ENCODE data around the gene SCG3.

Gene SCG3

DNA sequence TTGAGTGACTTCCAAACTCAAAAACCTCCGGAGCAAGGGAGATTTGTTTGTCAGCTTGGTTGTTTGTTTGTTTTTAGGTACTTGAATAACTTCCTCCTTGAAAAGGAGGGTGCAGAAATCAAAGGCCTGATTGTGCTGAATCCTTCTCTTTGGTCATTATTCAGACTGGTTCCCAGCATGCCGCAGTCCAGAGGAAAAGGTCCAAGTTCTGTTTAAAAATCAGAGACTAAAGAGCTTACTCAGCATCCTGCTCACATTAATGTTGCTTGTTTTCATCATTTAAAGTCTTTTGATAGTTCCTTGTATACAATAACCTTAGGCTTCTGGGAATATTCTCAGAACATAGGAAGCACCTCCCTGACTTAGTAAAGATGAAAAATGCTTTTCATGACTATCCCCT, 982 bp upstream of the SCG3 start:
- DNase-seq: no peak

DNA sequence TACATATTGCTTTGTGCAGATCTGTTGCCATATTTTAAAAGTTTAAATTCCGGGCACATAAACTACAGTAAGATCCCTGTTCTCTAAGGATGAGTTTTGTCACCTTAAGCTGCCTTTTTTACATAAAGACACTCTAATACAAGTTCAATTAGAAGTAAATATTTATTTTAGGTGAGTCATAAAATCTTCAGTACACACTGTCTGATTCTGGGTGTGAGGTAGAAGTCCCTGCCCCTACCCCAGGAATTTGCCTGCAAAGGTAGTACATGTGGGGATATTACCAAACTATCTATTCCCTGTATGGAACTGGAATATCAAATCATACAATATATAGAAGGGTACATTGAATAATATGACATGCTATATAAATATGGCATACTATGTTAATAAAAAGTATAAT, 6.3 kb downstream of the SCG3 start:
- no peak for DNase-seq

DNA sequence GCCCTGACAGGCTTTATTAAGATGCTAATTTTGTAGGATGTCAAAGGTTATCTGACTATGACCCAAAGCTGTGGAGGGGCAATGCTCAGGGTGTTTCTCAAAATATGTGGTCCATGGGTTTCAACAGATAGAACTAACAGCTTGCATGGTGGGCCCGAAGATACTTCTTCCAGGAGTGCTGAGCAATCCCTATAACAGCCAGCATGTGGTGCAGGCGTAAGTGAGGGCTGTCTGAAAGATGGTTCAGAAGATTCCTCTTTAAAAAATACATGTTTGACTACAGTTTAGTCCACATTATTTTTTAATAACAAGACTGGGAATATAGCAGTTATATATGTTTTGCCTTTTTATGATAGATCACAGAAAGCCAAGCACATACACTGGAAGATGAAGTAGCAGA, 7.6 kb downstream of the SCG3 start:
- DNase-seq: no peak

DNA sequence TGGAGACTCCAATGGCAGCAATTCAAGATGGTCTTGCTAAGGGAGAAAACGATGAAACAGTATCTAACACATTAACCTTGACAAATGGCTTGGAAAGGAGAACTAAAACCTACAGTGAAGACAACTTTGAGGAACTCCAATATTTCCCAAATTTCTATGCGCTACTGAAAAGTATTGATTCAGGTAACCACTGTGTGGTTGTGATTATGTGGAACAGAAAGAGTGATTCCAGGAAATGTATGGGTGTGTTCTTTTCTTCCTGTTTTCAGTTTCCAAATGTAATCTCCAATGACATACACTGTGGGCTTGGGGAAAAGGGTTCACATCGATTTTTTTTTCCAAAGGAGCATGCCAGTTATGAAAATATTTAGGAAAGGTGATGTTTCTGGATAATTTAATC, 10.9 kb downstream of the SCG3 start:
- DNase-seq: no peak

DNA sequence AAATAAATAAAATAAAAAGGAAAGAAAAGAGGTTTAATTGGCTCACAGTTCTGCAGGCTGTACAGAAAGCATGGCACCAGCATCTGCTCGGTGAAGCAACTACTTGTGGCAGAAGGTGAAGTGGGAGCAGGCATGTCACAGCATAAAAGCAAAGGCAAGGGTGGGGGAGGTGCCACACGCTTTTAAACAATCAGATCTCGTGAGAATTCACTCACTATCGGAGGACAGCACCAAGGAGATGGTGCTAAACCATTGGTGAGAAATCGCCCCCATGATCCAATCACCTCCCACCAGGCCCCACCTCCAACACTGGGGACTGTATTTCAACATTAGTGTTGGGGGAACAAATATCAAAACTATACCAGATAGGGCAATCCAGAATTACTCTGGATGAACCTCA, 15.3 kb downstream of the SCG3 start:
- DNase-seq: no peak

DNA sequence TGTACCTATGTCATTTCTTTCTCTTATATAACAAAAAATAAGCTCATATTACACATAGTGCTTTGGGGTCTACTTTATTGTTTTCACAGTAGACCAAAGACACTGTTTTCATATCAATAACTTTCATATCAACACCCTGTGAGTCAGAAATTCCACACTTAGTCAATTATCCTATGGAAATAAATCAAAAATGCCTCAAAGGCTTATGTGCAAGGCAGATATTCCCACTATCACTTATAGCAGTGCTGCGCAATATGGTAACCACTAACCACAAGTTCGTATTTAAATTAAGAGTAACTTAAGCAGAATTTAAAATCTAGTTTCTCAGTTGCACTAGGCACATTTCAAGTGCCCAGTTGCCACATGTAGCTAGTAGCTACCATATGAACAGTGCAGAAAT, 15.9 kb downstream of the SCG3 start:
- no peak for DNase-seq

DNA sequence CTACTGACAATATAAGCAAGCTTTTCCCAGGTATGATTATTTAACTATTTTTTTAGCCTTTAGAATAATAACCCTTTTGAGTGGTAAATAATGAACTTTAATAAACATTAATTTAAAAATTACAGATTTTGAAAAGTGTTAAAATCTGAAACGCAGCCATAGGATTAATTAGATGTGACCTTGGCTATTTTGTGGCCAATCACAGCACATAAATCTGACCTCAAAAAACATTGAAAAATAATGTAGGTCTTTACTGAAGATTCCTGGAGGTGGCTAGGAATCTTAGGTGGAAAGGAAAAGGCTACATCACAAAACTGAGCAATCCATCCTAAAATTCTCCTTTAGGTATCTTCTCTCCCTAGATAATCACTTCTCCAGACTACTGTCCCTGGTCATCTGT, 18.1 kb downstream of the SCG3 start:
- DNase-seq: no peak

DNA sequence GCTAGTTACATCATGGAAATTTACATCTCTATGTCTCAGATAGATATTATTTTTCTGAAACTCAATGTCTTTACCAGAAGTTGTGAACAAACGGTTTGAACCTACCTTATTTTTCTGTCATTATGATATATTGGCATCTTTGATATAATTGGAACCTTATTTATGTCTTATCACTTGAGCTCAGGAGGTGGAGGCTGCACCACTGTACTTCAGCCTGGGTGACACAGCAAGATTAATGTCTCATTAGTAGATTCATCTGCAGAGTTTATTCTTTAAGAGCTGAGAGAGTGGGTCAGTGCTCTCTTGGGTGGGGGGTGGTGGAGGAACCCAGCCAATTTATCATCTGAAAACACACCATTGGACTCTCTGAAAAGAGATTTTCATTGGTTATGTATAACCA, 21.4 kb downstream of the SCG3 start:
- no peak for DNase-seq

DNA sequence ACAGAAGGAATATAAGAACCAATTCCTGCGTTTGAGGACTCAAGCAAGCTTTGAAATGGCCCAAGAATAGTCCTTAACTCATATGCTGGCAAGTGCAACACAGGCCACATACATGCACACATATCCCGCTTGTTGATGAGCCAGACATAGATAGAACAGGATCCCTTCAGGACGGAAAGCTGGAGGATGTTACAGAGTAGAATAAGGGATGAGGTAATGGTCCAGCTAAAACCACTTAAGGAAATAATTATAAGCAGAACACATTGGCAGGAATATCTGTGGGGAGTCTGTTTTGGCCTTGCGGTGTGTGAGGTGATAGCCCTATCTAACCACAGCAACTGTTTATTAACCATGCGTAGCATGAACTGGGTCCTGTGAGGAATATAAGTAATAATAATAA, 25.0 kb downstream of the SCG3 start:
- no peak for DNase-seq

DNA sequence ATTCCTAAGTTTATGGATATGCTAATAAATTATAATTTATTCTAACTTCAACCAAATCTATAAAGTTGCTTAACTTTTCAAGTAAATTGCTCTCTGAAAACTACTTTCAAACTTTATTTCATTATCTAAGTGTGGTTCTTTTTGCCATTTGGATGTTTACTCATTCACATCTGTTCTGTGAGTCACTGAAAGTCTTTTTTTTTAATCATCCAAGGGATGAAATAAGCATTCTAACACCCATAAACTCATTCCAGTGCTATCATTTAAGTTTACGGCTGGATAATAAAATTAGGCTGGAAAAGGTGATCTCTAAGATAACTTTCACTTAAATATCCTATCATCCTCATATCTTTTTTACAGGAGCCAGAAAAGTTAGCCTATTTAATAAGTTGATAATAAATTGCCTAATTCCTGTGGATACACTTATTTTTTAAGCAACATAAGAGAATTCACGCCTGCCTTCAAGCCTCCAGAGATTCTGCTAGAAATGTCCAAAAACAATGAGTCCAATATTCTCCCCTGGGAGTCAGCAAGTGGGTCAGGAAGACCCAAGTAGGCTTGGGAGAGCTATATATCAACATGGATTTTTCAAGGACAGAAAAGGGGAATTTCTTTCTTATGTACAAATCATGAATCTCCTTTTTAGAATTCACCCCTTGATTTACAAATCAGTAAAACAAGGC, 25.8 kb downstream of the SCG3 start:
- no peak for DNase-seq

DNA sequence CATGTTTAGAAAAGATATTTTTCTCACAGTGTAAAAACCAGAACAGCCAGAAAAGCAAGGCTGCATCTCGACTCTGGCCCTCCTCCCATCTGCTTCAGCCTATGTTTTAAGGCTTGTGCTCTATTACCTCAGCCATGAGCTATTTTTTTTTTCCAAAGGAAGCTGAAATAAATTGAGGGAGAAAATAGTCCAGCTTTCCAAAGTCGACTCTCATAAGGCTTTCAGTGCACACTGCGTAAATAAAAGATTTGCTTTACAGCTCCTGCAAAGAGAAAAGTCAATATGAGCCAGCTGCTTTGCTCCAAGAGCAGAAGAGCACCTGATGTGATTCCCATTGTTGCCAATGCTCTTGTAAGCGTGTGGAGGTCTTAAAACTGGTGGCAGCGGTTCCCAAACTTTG, 26.7 kb downstream of the SCG3 start:
- DNase-seq: no peak

DNA sequence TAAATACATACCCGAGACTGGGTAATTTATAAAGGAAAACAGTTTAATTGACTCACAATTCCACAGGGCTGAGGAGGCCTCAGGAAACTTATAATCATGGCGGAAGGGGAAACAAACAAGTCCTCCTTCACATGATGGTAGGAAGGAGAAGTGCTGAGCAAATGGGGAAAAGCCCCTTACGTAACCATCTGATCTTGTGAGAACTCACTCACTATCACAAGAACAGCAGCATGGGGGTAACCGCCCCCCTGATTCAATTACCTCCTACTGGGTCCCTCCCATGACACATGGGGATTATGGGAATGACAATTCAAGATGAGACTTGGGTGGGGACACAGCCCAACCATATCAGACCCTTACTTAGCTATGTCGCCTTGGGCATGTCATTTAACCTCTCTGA, 27.7 kb downstream of the SCG3 start:
- no peak for DNase-seq

DNA sequence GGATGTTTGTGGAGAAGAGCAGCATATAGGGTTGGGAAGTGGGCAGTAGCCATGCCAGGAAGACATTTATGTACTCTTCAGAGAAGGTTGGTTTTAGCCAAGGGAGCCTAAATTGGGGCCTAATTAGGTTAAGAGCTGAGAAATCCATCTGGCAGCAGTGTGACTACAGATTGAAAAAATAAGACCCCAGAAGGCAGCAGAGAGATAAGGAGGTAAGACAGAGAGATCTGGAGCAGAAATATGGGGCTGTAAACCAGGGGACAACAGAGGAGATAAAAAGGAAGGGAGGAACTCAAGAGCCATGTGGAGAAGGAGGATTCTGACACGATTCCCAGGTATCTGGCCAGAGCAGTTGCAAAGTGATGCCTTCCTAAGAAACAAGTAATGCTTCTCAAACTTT, 32.9 kb downstream of the SCG3 start:
- DNase-seq: no peak

DNA sequence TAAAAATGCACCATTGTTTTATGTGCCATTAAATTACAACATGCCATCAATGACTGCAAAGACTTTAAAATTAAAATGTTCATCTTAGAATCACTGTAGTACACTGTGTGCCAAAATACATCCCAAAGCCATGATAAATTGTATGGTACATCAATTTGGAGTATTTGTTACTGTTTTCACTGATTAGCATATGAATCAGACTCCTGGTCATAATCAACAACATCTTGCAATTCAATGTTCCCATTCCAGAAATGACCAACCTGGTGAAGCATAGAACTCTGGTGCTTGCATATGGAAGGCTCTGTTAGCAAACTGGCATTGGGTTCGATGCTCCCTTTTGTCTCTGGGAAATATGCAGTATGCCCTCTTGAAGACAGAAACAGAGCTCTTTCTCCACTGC, 33.6 kb downstream of the SCG3 start:
- no peak for DNase-seq

DNA sequence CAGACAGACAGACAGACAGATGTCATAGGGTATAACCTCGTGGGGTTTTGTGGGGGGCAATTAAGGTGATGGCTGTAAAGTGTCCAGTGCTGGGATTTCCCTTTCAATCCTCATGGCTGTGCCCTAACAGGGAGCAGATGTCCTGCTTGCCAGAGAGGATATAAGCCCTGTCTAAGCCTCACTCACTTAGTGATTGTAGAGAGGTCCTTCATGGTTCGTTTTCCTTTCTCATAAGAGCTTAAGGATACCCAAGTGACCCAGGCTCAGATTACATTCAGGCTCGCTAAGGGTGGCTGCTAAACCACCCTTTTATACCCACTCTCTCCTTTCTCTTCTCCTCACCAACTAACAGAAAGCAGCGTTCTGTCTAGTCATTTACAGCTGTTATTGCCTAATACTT, 36.9 kb downstream of the SCG3 start:
- DNase-seq: no peak

DNA sequence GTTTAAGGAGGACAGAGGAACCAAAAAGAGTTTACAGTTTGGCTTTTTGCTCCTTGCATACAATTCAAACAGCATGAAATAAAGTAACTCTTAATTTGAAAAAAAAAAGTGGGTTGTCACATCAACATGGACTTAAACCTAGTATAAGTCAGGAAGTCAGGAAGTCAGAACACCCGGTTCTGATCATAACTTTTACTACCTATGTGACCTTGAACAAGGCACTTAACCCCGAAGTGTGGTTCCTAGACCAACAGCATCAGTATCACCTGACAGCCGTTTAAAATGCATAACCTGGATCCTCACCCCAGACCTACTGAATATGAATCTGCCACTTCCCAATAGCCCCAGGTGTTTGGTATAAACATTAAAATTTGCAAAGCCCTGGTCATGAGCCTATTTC, 37.4 kb downstream of the SCG3 start:
- no peak for DNase-seq

DNA sequence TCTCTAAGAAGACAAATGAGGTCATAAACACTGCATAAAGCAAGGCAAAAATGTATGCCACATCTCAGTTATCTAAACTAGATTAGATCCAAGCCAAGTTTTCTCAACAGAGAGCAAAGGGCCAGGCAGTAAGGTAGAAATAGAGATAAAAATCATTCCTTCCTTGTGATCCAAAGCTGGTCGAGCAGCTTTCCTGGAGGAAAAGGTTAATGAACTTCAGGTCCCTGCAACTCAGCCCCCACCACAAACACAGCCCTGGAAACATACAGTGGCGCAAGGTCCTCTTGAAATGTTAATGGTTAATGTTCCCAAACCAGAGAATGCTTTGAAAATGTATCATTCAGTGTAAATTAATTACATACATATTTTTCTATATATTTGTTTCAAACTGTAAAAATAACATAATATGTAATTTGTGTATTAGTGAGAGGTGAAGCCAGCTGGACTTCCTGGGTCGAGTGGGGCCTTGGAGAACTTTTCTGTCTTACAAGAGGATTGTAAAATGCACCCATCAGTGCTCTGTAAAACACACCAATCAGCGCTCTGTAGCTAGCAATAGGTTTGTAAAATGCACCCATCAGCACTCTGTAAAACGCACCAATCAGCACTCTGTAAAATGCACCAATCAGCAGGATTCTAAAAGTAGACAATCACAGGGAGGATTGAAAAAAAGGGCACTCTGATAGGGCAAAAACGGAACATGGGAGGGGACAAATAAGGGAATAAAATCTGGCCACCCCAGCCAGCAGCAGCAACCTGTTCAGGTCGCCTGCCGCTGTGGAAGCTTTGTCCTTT, 39.1 kb downstream of the SCG3 start:
- DNase-seq: no peak

DNA sequence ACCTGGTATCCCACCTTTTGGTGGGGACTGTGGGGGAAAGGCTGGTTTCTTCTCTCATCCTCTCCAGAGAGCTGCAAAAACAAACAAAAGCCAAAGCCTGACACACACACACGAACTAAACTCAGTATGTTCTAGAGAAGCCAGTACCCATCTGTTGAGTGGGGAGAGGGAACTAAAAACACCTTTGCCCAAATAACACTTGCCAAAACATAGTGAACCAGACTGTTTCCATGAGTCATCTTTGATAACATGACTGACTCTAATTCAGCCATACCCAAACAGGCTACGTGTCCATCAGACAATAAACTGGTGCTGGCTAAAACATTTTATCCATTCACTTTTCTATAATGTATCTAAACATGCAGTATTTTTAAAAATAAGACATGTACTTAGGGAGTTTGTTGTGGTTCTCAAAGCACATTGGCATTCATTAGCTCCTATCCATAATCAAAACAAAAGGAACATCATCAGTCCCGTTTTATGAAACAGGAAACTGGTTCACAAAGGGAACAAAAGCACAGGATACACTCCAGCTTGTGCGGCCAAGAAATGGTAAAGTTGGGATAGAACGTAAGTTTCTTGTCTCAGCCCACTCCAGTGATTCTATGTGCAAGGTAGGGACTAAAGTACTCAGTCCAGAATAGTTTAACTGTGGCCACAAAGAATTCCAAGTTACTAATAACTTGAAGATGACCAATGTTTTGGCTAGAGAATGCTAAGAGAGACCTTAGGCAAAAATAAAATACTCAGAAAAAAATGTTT, 40.1 kb downstream of the SCG3 start:
- no peak for DNase-seq

DNA sequence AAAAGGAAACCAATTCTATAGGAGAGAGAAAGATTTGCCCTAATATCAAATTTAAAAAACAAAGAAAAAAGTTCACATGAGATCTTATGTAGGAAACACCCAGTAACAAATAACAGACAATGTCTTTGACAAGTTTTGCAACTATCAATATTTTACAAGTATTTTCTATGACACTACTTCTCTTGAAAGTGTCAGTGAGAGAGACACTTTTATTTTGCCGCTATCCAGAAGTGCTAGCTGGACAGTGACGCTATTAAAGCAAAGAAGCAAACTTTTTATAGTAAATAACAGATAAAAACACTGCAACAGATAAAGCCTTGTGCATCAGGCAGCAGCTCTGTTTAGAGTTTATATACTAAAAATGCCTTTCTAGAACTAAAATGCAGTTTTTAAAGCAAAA, 42.9 kb downstream of the SCG3 start:
- DNase-seq: no peak

DNA sequence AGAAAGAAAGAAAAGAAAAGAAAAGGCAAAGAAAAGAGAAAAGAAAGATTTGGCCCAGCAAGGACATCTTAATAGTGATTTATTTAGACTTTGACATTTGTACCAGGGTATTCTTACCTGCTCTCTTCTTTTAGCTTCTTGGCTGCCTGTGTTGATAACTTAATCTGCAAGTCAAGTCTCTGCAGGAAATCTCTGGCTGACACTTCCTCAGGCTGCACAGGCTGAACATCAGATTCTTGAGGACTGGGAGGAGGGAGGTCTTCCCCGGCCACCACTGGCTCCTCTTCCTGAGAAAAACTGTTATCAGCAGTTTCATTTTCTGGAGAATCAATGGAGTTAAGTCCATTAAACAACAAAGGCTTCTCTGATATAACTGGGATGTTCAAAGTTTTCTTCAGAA, 43.4 kb downstream of the SCG3 start:
- no peak for DNase-seq

DNA sequence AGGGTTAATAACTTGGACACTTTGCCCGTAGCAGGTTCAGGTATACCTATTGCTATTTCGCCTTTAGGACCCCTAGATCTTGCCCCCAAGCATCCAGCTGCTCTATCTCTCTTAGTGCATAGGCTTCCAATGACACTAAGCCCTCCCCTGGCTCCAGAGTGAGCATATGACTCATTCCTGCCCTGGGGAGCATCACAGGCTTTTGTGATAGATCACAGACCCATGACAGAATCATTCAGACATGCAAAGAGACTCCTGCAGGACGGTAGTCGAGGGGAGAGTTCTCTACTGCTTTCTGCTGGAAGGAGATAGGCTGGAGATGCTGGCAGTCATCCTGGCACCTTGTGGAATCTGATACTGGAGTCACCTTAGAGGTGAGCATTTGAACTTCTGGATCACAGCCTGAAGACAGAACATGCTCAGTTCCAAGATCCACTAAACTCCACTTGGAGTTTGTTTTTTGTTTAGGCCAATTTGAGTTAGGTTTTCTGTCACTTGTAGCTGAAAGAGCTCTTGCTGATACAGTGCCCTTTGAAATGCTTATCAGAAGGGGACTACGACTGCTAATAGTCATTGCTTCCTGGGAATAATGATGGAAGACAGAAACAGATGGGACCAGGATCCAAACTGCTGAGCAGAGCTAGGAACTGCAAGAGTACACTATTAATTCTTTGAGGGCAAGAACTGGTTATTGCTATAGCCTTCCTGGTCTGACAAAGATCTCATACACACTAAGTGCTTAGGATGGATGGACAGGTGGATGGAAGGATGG, 45.2 kb downstream of the SCG3 start:
- peak; percentile 76 for DNase-seq

DNA sequence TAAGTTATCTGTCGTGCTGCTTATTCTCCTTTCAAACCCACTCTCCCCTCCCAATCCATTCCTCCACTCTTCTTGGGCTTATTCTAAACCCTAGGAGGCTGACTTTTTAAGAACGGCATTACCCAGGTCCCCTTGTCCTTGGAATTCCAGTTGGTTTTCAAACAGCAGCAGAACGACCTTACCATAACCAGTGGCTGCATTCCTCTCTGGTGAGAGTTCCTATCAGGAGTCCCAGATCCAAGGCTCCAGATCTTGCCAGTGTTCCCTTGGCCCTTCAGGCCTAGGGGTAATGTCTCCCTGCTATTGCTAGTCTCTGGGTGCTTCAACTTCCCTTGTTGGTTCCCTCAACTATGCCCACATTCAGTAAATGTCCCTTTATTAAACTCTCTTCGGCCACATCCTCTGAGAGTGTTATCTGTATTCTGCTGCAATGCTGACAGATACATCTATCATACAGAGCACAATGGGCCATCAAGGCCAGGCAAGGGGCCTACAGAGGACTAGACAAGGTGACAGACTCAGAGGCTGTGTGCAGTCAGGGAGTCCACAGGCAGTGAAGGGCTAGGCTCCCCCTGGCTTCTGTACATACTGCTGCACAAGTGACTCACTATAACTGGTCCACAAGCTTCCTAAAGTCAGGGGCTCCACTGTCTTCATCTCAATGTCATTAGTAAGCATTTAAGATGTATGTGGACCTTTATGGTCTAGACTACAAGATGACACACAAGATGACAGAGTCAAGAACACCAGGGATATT, 46.0 kb downstream of the SCG3 start:
- no peak for DNase-seq

All from activated effector memory CD4-positive, alpha-beta T cell treated with anti-CD3 and anti-CD28 coated beads, Interleukin-2, amount 50 U/mL, for 16 hours (primary cell).